ENCODE results near the gene FOXK1. TPM values are rescaled to one million over a fixed set of nuclear protein-coding genes. Genes with fewer than 3 reads are reported as not detected.

The FOXK1 gene
- total RNA-seq, 1 experiment from 2014 or later = 50.8 TPM

GRCh38 chr7:4724648-4725013 lies 42.5 kb downstream of the FOXK1 start:
- no TSS peak for BruUV-seq (replicated peaks)
- no peaks in the 10 kb centered on the region for H3K27me3 ChIP-seq (replicated peaks; ENCODE audit: control insufficient read depth, insufficient read depth, low read length)
- no peaks in the 10 kb centered on the region for H3K4me1 ChIP-seq
- Mint-ChIP-seq H3K4me3 (ENCODE audit: unreplicated experiment) (no peak overlapping the region), H3K9me3 (ENCODE audit: unreplicated experiment) (no peaks in the 10 kb centered on the region), H3K36me3 (ENCODE audit: insufficient read depth, unreplicated experiment) (peaks cover 42% of the 10 kb centered on the region), H3K4me1 (ENCODE audit: low read depth, unreplicated experiment) (no peaks in the 10 kb centered on the region), H3K27me3 (ENCODE audit: insufficient read depth, unreplicated experiment) (no peaks in the 10 kb centered on the region), H3K27ac (ENCODE audit: unreplicated experiment) (peak overlapping the region; percentile 12)
- ChIA-PET POLR2A (interaction anchor here (0.6 kb wide), 1 partner anchor 10 kb away, joined by 4 read pairs; no protein-coding TSS in a partner anchor), CTCF (no interaction called here)
- H3K36me3 ChIP-seq (ENCODE audit: control insufficient read depth, insufficient read depth, low read length) = no peaks in the 10 kb centered on the region; the same call in 1 of the 2 replicates
- H3K4me3 ChIP-seq (ENCODE audit: low read depth, low read length) = no peak overlapping the region
- no peaks in the 10 kb centered on the region for H3K9me3 ChIP-seq
- TF ChIP-seq CTCF (IDR thresholded peaks at IDR 0.05; ENCODE audit: insufficient read depth in 1 of 2, low read depth in 1 of 2, low read length in 1 of 2, severe bottlenecking in 1 of 2, unreplicated experiment in 1 of 2) = no peak
- DNase-seq = no peak
- intact Hi-C loops (cut with micrococcal nuclease; ENCODE audit: unreplicated experiment) = no loop called here

GRCh38 chr7:4725014-4725849 lies 43.1 kb downstream of the FOXK1 start:
- Histone ChIP-seq H3K36me3 (ENCODE audit: control insufficient read depth, insufficient read depth, low read length) (no peaks in the 10 kb centered on the region; the same call in 1 of the 2 replicates), H3K4me1 (no peaks in the 10 kb centered on the region), H3K4me3 (ENCODE audit: low read depth, low read length) (no peak overlapping the region), H3K27me3 (replicated peaks; ENCODE audit: control insufficient read depth, insufficient read depth, low read length) (no peaks in the 10 kb centered on the region), H3K9me3 (no peaks in the 10 kb centered on the region)
- BruUV-seq (replicated peaks) = no TSS peak
- DNase-seq = no peak
- no peak for TF ChIP-seq CTCF (IDR thresholded peaks at IDR 0.05; ENCODE audit: insufficient read depth in 1 of 2, low read depth in 1 of 2, low read length in 1 of 2, severe bottlenecking in 1 of 2, unreplicated experiment in 1 of 2)
- CTCF ChIA-PET = no interaction called here
- Mint-ChIP-seq H3K4me1 (ENCODE audit: low read depth, unreplicated experiment) (no peaks in the 10 kb centered on the region), H3K36me3 (ENCODE audit: insufficient read depth, unreplicated experiment) (peaks cover 48% of the 10 kb centered on the region), H3K9me3 (ENCODE audit: unreplicated experiment) (no peaks in the 10 kb centered on the region), H3K4me3 (ENCODE audit: unreplicated experiment) (no peak overlapping the region), H3K27me3 (ENCODE audit: insufficient read depth, unreplicated experiment) (no peaks in the 10 kb centered on the region), H3K27ac (ENCODE audit: unreplicated experiment) (peak overlapping the region; percentile 12)
- intact Hi-C loops (cut with micrococcal nuclease; ENCODE audit: unreplicated experiment) = no loop called here
- POLR2A ChIA-PET = no interaction called here

- ChIA-PET POLR2A (no interaction called here), CTCF (no interaction called here)
- no peaks in the 10 kb centered on the region for H3K9me3 ChIP-seq
- H3K36me3 ChIP-seq (ENCODE audit: control insufficient read depth, insufficient read depth, low read length) = no peaks in the 10 kb centered on the region; the same call in 1 of the 2 replicates
- H3K27me3 Mint-ChIP-seq (ENCODE audit: insufficient read depth, unreplicated experiment) = no peaks in the 10 kb centered on the region
- DNase-seq = no peak
- BruUV-seq (replicated peaks) = no TSS peak
- TF ChIP-seq CTCF (IDR thresholded peaks at IDR 0.05; ENCODE audit: insufficient read depth in 1 of 2, low read depth in 1 of 2, low read length in 1 of 2, severe bottlenecking in 1 of 2, unreplicated experiment in 1 of 2) = no peak
- no peaks in the 10 kb centered on the region for H3K4me1 Mint-ChIP-seq (ENCODE audit: low read depth, unreplicated experiment)
- intact Hi-C loops (cut with micrococcal nuclease; ENCODE audit: unreplicated experiment) = no loop called here
- H3K4me3 ChIP-seq (ENCODE audit: low read depth, low read length) = no peak overlapping the region
- H3K9me3 Mint-ChIP-seq (ENCODE audit: unreplicated experiment) = no peaks in the 10 kb centered on the region
- no peaks in the 10 kb centered on the region for H3K27me3 ChIP-seq (replicated peaks; ENCODE audit: control insufficient read depth, insufficient read depth, low read length)
- H3K4me1 ChIP-seq = no peaks in the 10 kb centered on the region
- H3K36me3 Mint-ChIP-seq (ENCODE audit: insufficient read depth, unreplicated experiment) = peaks cover 54% of the 10 kb centered on the region
- H3K27ac Mint-ChIP-seq (ENCODE audit: unreplicated experiment) = peak overlapping the region; percentile 12
- H3K4me3 Mint-ChIP-seq (ENCODE audit: unreplicated experiment) = no peak overlapping the region
Observed at GRCh38 chr7:4725850-4726450, 43.9 kb downstream of the FOXK1 start.

All from Caco-2 (cell line).